ENCODE measurements around the gene MYO5A. TPM values are rescaled to one million over a fixed set of nuclear protein-coding genes. Genes with fewer than 3 reads are reported as not detected.

The MYO5A gene
- total RNA-seq, 1 experiment from 2014 or later: 21.8 TPM

GRCh38 chr15:52317022-52317421, 211.7 kb downstream of the MYO5A start:
- Histone ChIP-seq H3K4me2 (ENCODE audit: insufficient read depth, insufficient read length, low read length) (no peak overlapping the region), H3K79me1 (ENCODE audit: insufficient read depth, low read depth, low read length, poor library complexity, severe bottlenecking) (no peaks in the 10 kb centered on the region), H3K14ac (ENCODE audit: insufficient read depth, low read length) (no peak overlapping the region), H3K9me3 (ENCODE audit: control insufficient read depth, low read depth, low read length) (no peaks in the 10 kb centered on the region), H2BK120ac (ENCODE audit: low read depth, low read length, poor library complexity, severe bottlenecking) (no peak overlapping the region), H3K23ac (ENCODE audit: insufficient read length, low read depth, low read length) (no peak overlapping the region), H3K56ac (ENCODE audit: insufficient read length, low read depth, low read length) (no peak overlapping the region), H4K20me1 (ENCODE audit: control insufficient read depth, insufficient read depth, insufficient read length) (no peaks in the 10 kb centered on the region), H2AK5ac (ENCODE audit: insufficient read length, low read length) (no peak overlapping the region), H3T11ph (ENCODE audit: low read length) (no peak overlapping the region), H2AFZ (ENCODE audit: low read length) (no peak overlapping the region), H2BK20ac (ENCODE audit: low read depth, low read length, poor library complexity, severe bottlenecking) (no peak overlapping the region), H4K8ac (replicated peaks; ENCODE audit: insufficient read length, low read depth, low read length) (no peak overlapping the region), H3K4me1 (ENCODE audit: insufficient read depth, low read length) (no peaks in the 10 kb centered on the region), H3K23me2 (ENCODE audit: insufficient read length, low read depth, low read length, poor library complexity, severe bottlenecking) (no peaks in the 10 kb centered on the region), H3K79me2 (ENCODE audit: insufficient read depth, low read length) (no peaks in the 10 kb centered on the region), H4K91ac (ENCODE audit: insufficient read length, low read depth, low read length) (no peak overlapping the region), H2BK12ac (ENCODE audit: insufficient read length, low read depth, low read length) (no peak overlapping the region), H3K27ac (ENCODE audit: insufficient read length, low read depth, low read length) (no peak overlapping the region), H2BK15ac (ENCODE audit: low read depth, low read length) (no peak overlapping the region), H3K27me3 (ENCODE audit: insufficient read depth, low read length) (no peaks in the 10 kb centered on the region), H2BK5ac (ENCODE audit: insufficient read length, low read length) (no peak overlapping the region), H4K5ac (ENCODE audit: insufficient read length, low read depth, low read length) (no peak overlapping the region), H3K9ac (ENCODE audit: extremely low read depth, insufficient read length, low read length) (no peak overlapping the region), H3K18ac (ENCODE audit: insufficient read length, low read depth, low read length) (no peak overlapping the region), H3K4ac (ENCODE audit: low read depth, low read length) (no peak overlapping the region)
- Mint-ChIP-seq H3K27ac (no peak overlapping the region), H3K4me3 (no peak overlapping the region), H3K27me3 (ENCODE audit: low read depth) (no peaks in the 10 kb centered on the region; the same call in 1 of the 2 replicates), H3K36me3 (ENCODE audit: insufficient read depth in 1 of 3, low read depth in 3 of 3) (peaks cover 5 to 25% (median 19%) of the 10 kb centered on the region in 3 experiments; a peak in 6 of 7 replicates), H3K9me3 (no peaks in the 10 kb centered on the region), H3K4me1 (no peaks in the 10 kb centered on the region)
- no peak for TF ChIP-seq CTCF (conservative IDR thresholded peaks at IDR 0.05)
- no peak for DNase-seq
- no CpG with 5 or more reads among the region's 2 CpGs for WGBS (ENCODE audit: extremely low coverage, insufficient read length, low lambda C conversion rate)
